DMS79 (cell line): ENCODE results near the gene MYBPC3.

Experiments used
- DNase-seq: peaks from one replicate; lab custom pipeline; 2025; lab: John Stamatoyannopoulos, UW

Gene MYBPC3

DNA sequence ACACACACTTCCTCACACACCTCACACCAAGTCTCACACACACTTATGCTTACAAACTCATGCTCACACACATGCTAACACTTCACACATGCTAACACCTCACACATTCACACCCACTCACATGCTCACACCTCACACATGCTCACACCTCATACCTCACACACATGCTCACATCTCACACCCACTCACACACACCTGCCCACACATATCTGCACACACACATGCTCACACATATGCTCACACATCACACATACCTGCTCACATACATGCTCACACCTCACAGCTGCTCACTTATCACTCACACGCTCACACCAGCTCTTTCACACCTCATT lies 4.5 kb upstream of the MYBPC3 start:
- DNase-seq, result no peak

DNA sequence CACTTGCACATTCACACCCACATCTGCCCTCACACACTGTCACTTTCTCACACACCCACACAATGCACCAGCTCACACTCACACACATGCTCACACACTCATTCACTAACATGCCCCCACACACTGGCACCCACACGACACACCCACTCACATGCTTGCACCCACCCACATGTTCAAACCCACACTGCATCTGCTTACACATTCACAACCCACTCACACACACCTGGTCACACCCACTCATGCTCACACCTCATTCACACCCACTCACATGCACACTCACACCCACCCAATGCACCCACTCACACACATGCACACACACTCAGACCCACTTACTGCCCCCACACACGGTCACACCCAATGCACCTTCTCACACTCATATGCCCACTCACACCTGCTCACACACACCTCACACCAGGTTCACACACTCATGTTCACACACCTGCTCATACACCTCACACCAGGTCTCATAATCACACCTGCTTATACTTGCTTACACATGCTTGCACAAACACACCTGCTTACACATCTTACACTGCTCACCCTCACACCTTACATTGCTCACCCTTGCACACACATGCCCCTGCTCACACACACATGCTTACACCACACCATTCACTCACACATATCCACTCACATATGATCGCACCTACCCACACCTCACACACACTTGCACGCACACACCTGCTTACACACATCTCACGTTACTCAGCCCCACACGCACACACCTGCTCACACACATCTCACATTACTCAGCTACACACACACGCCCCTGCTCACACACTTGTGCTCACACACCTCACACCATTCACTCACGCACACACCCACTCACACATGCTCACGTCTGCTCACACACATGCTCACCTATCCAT lies 3.9 kb upstream of the MYBPC3 start:
- no peak for DNase-seq

DNA sequence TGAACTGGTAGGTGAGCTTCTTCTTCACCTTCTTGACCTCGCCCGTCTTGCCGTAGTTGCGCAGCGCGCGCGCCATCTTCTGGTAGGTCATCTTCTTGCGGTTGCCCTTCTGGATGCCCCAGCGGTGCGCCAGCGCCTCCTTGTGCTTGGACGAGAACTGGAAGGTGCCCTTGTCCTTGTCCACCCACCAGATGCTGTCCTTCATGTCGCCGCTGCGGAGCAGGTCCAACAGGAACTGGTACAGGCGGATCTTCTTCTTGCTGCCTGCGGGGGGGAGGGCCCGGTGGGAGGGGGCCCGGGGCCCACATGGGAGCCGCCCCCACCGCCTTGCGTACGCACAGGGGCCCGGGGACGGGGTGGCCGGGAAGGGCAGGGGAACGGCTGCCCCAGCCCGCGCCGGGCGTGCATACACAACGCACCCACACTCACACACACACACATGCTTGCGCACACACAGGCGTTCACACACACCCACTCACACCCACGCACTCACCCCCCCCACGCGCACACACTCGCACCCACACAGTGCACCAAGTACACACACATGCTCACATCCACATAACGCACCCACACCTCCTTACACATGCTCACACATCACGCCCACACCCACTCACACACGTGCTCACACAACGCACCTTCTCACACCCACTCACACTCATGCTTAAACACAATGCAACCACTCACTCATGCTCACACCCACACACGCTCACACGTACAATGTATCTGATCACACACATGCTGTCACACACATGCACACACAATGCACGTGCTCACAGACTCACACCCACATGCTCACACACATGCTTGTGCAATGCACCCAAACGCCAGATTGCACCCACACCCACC lies 3.0 kb upstream of the MYBPC3 start:
- DNase-seq, result peak; percentile 95

DNA sequence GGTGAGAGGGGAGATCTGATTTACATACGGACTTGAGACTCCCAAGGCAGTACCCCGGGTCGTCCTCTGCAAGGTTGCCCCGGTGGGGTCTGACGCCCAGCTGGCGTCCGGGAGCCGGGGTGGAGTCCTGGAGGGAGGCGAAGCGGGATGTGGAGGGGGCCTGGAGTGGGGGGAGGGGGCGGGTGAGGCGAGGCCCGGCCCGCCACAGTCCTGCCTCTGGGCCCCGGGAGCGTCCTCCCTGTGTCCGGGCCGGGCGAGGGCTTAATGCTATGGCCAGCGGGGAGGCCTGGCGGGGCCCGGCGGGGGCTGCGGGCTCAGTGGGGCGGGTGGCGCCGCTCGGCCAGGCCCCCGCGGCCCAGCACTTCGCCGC lies 2.4 kb upstream of the MYBPC3 start:
- no peak for DNase-seq

DNA sequence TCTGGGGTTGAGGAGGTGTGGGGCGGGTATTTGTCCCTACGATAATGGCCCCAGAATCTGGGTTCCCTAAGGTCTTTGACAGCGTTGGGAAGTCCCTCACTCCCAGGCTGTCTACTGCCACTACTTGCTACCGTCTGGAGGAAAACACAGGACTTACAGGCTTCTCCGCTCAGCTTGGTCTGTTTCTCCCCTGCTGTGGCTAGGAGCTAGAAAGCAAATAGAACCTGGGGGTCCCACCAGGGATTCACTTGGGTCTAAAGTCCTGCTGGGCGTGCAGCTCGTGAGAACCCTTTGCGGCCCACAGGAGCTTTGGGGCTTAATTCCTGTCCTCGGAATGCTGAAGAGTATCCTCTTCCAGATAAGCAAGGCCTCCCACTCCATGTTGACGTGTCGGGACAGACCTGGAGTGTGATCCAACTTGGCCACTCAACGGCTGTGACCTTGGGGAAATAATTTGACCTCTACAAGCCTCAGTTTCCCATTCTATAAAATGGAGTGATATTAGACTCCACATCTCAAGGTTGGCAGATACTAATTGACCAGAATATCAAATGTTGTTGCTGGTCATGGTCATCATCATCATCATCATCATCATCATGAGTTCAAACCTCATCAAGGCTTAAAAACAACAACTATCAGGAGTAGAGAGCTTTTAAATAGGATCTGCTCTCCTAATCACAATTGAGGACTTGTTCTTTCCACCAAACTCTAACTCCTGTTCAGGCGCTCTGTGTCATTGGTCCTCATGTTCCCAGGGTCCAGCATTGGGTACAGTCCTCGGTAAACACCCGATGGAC lies 1.7 kb upstream of the MYBPC3 start:
- no peak for DNase-seq

GRCh38 chr11:47351156-47352126 lies 1.1 kb downstream of the MYBPC3 start:
- no peak for DNase-seq

GRCh38 chr11:47350315-47350714 lies 2.2 kb downstream of the MYBPC3 start:
- DNase-seq, result no peak

GRCh38 chr11:47349521-47350095 lies 2.9 kb downstream of the MYBPC3 start:
- DNase-seq, result no peak

DNA sequence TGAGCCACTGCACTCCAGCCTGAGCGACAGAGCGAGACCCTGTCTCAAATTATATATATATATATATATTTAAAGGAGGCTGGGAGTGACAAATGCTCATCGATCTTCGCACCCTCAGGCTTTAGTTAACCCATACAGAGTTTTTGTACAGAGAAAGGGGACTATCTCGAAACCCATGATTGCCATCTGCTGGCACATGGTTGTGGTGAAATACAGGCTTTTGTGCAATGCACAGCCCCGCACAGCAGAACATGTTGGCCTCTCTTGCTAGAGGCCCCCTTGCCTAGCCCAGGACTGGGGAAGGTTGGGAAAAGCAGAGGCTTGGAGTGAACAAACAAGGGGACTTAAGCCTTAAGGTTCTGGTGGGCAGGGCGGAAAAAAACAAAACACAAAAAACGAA lies 3.6 kb downstream of the MYBPC3 start:
- DNase-seq, result no peak

DNA sequence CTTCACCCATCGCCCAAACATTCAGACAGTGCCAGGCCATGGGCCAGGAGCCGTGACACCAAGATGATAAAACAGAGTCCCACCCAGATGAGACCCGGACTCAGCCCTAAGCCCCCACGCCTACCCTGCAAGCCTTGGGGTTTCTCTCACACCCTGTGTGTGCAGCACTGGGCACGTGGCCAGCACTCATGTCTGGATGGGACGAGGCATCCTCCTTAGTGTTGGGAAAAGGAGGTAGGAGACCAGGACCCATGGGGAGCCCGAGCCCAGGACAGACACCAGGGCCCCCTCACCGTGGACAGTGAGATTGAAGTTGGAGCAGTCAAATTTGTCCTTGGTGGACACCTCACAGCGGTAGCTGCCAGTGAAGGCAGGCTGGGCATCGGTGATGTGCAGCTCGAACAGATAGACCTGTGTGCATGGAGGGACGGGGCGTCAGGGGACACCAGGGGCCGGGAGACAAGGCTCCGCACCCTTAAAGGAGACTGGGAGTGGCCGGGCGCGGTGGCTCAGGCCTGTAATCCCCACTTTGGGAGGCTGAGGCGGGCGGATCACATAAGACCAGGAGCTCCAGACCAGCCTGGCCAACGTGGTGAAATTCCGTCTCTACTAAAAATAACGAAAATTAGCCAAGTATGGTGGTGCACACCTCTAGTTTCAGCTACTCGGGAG lies 4.2 kb downstream of the MYBPC3 start:
- DNase-seq, result no peak

GRCh38 chr11:47347137-47347536 lies 5.4 kb downstream of the MYBPC3 start:
- DNase-seq, result no peak

DNA sequence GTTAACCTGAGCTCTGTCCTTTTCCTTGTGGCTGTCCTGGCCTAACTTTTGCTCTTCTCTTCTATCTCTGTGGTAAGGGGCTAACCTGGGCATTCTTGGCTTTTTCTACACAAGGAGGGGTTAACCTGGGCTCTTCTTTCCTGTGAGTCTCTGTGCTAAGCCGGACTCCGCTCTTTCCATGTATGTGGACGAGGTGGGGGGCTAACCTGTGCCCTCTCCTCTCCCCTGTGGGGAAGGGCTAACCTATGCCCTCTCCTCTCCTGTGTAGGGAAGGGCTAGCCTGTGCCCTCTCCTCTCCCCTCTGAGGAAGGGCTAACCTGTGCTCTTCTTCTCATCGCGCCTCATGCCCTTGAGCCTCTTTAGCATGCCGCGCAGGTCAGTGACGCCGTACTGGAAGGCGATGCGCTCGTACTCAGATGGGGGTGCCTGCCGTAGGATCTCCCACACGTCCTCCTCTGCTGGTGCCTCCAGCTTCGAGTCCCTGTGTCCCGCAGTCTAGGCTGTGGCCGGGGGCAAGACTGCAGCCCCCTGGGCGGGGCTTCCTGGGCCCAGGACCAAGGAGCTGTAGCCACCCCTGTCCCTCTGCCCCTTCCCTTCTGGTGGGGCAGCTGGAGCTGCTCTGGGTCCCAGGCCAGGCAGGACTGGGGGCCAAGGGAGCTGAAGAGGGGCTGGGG lies 6.5 kb downstream of the MYBPC3 start:
- no peak for DNase-seq

- no peak for DNase-seq
Observed at GRCh38 chr11:47342854-47343253, 9.6 kb downstream of the MYBPC3 start.

DNA sequence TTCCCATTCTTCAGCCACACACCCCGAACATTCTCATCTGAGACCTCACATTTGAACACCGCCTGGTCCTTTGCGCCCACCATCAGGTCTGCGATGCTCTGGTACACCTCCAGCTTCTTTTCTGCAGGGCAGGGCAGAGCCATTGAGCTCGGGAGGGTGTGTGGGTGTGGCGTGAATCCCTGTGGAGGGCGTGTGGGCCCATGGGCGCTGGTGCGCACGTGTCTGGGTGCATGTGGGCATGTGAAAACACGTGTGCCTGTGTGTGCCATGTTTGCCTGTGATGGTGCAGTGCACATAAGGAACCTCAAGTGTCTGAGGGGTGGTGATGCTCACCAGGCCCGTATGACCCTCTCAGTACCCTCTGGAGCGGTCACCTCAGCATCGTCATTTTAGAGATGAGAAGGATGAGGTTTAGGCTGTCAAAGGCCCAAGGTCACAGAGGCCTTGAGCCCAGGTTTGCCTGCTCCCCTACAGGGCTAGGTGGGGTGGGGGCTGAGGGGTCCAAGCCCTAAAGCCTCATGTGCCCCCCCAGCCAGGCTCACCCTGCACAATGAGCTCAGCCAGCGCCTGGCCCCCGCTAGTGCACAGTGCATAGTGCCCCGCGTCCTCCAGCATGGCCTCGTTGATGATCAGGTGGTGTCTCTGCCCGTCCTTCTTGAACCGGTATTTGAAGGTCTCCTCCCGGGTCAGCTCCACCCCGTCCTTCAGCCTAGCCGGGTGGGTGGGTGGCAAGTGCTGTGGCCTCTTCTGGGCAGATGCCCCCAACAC lies 10.3 kb downstream of the MYBPC3 start:
- DNase-seq, result no peak

DNA sequence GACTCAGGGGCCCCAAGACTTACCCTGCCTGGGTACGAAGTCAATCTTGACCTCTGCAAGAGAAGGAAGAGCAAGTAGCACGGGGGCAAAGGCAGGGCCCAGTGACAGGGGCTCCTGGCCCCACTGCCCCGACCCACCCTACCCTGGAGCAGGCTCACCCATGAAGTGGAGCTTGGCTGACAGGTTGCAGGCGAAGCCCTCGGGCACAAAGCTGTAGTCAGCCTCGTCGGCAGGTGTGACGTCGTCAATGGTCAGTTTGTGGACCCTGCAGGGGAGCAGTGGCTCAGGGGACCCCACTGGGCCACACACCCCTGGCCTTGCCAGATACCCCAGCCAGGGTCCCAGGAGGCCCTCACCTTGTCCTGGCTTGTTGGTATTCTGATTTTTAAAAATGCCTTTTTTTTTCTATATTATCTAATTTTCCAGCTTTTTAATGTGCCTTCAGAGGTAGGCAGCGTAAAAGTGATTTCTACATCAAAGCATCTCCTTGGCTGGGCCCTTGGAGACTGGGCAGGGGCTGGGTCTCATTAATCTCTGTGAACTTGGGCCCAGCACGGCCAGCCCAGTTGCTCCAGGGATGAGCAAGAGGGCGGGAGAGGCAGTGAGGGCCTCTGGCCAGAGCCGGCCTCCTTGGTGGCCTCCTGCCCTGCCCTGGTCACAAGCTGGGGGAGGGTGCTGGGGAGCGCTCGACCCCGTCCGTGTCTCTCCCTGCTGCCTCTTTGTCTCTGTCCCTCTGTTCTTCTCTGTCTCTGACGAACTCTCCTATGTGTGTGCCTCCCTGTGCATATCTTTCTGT lies 11.3 kb downstream of the MYBPC3 start:
- no peak for DNase-seq

DNA sequence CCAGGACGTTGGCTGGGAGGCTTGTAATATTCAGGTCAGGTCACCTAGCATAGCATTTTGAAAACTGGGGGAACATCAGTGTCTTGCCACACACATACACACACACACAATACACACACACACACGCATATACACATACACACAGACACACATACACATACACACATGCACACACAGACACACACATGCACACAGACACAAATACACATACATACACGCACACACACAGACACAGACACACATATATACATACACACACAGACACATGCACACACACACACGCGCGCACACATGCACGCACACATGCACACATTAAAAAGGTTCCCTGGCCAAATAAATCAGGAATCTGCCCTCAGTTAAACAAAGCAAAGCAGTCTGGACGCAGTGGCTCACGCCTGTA lies 12.5 kb downstream of the MYBPC3 start:
- no peak for DNase-seq

- DNase-seq, result no peak
Observed at GRCh38 chr11:47338396-47339241, 13.9 kb downstream of the MYBPC3 start.
